GM12873 (cell line): ENCODE results near the gene CCDC89.

Source experiments
- TF ChIP-seq, protein P1 (sequence below): IDR thresholded peaks from 2 replicates; pipeline ENCODE4 v1.5.1; 2012; ENCODE audit warnings: low read depth, mild to moderate bottlenecking, moderate library complexity, low read length, control low read depth; ENCODE audit not compliant: insufficient read depth; ENCODE audit errors: missing control alignments

The CCDC89 gene

DNA sequence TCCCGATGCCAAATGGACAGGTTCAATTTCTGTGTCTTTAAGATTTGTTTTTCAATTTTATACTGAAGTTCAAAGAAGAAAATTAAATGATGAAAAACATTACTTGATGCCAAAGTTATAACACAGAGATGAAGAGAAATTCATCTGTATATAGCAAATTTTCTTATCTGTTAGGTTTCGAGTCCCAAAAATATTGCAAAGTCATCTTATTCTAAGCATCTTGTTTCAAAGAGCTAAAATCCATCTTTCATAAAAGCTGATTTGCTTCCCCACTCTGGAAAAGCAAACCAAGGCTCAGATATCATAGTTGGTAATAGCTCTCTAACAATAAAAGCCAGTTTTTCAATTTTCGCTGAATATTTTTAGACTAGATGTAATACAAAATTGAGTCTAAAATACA lies 19.0 kb upstream of the CCDC89 start:
- TF ChIP-seq, protein P1, sequence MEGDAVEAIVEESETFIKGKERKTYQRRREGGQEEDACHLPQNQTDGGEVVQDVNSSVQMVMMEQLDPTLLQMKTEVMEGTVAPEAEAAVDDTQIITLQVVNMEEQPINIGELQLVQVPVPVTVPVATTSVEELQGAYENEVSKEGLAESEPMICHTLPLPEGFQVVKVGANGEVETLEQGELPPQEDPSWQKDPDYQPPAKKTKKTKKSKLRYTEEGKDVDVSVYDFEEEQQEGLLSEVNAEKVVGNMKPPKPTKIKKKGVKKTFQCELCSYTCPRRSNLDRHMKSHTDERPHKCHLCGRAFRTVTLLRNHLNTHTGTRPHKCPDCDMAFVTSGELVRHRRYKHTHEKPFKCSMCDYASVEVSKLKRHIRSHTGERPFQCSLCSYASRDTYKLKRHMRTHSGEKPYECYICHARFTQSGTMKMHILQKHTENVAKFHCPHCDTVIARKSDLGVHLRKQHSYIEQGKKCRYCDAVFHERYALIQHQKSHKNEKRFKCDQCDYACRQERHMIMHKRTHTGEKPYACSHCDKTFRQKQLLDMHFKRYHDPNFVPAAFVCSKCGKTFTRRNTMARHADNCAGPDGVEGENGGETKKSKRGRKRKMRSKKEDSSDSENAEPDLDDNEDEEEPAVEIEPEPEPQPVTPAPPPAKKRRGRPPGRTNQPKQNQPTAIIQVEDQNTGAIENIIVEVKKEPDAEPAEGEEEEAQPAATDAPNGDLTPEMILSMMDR, result no peak

- TF ChIP-seq, protein P1, result no peak
Measured at GRCh38 chr11:85699957-85700741, 14.2 kb upstream of the CCDC89 start.

DNA sequence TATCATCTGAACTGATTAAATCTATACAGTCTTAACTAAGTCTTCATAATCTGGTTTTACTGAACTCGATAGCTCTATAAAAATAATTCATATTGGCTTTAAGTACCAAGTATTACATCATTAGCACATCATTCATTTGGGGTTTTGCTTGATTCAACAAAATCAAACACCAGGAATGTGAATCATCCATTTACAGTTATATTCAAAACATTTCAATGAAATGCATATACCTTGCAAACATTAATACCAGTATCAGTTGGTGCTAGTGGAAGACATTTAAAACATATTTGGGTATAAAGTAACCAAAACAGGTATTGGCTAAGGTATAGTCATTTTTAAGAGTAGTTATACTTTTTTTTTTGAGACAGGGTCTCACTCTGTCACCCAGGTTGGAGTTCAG lies 12.2 kb upstream of the CCDC89 start:
- TF ChIP-seq, protein P1, result no peak

GRCh38 chr11:85697747-85698146 lies 11.8 kb upstream of the CCDC89 start:
- TF ChIP-seq, protein P1, result no peak

- TF ChIP-seq, protein P1, result no peak
Measured at GRCh38 chr11:85695546-85695945, 9.6 kb upstream of the CCDC89 start.

DNA sequence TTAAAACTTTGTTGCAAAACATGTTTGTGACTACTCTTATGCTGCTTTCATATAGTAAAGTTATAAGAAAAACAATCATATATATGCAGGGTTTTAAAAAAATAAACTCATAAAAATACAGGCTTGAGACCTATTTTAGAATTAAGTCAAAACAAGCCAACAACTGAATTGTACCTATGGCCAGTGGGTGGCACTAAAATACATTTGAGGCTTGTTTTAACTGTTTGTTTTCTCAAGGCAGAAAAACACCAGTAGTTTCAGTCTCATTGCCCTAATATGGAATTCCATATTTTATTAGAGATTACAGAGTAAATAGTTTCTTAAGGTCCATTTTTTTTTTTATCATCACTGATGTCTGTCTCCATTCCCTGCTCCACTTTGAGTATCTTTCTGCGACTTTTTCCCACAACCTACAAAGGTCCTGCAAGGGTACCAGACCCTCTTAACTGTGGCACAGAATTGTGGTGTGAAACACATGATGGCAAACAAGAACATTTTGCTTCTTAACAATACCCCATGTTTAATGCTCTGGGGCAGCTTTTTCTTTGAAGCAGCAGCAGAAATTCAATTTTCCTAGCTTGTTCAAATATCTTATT lies 8.5 kb upstream of the CCDC89 start:
- TF ChIP-seq, protein P1, result peak; percentile 35

- TF ChIP-seq, protein P1, result no peak
Measured at GRCh38 chr11:85685125-85685819, 723 bp downstream of the CCDC89 start.
